Fibroblast of lung (primary cell): ENCODE results near the gene GNG7.

Source experiments
- EZH2 ChIP-seq: IDR thresholded peaks from 2 replicates; pipeline ENCODE4 v1.5.1; 2012; ENCODE audit warnings: low read length, control low read depth, mild to moderate bottlenecking; ENCODE audit errors: missing control alignments
- TF ChIP-seq, protein P1 (sequence below), 2 donors: IDR thresholded peaks in 1 of 2; conservative IDR thresholded peaks in 1 of 2; 1 replicate in 1 of 2; 2 replicates in 1 of 2; pipeline ENCODE4 v1.5.1; 2011 to 2012; ENCODE audit warnings: low read length in 2 of 2, control low read depth in 1 of 2, inconsistent platforms in 1 of 2, low read depth in 1 of 2, mild to moderate bottlenecking in 1 of 2

DNA sequence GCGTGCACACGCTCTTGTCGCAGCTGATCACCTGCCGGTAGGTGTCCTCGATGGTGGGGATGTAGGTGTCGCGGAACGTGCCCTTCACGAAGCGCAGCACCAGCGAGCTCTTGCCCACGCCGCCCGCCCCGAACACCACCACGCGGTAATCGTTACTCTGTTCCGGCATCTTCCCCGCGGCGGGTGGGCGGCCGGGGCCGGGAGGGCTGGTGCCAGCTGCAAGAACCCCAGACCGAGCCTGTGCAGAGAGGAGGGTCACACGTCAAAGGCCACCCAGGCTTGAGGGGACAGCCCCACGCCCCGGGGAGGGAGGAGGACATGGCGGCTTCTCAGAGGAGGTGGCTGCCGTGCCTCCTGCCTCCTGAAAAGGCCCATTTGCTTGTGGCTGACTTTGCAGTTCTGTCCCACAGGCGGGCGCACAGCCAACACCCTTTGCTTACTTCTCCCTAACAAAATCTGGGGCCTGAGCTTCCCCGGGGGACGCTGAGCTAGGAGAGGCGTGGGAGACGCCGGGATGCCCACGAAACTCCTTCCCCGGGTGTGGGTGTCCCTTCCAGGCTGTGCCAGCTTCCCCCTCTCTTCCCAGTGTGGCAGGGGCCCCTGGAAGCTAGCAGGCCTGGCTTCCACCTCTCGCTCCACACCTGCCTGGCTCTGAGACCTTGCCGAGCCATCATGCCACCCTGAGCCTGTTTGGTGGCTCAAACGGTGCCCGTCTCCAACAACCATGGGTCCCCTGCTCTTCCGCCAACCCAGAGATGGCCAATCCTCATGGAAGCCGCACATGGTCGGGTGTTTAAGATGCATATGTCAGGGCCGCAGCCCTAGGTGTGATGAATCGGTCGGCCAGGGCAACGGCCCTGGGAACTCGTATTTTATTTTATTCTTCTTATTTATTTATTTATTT, 15.4 kb upstream of the GNG7 start:
- TF ChIP-seq, protein P1, sequence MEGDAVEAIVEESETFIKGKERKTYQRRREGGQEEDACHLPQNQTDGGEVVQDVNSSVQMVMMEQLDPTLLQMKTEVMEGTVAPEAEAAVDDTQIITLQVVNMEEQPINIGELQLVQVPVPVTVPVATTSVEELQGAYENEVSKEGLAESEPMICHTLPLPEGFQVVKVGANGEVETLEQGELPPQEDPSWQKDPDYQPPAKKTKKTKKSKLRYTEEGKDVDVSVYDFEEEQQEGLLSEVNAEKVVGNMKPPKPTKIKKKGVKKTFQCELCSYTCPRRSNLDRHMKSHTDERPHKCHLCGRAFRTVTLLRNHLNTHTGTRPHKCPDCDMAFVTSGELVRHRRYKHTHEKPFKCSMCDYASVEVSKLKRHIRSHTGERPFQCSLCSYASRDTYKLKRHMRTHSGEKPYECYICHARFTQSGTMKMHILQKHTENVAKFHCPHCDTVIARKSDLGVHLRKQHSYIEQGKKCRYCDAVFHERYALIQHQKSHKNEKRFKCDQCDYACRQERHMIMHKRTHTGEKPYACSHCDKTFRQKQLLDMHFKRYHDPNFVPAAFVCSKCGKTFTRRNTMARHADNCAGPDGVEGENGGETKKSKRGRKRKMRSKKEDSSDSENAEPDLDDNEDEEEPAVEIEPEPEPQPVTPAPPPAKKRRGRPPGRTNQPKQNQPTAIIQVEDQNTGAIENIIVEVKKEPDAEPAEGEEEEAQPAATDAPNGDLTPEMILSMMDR (conservative IDR thresholded peaks at IDR 0.05 in 1 of 2, IDR thresholded peaks at IDR 0.05 in 1 of 2; ENCODE audit: low read depth in 1 of 2, low read length in 2 of 2), result no peak
- no peak for TF ChIP-seq EZH2
